Panc1 (cell line): Measurements from ENCODE around the gene A2ML1. TPM values are rescaled to one million over a fixed set of nuclear protein-coding genes. Genes with fewer than 3 reads are reported as not detected.
A peak's percentile ranks its signal among the peaks of the same experiment; 100 is the strongest.

Source experiments
- ATAC-seq: fragments of 200-7000 bp; cut with Tn5 transposase; 2 replicates; pipeline ENCODE4 v1.9.1; 2020; ENCODE audit warnings: mild to moderate bottlenecking, moderate library complexity
- BruUV-seq: library from RNA; stranded (reverse); fragments of 400-500 nt; replicated peaks from 2 replicates; lab custom pipeline; 2021; lab: Mats Ljungman, UMichigan
- CTCF ChIA-PET: fragments of 300-600 bp; sonication (Branson Sonifier 250); formaldehyde crosslinking; loops from one replicate; lab custom pipeline; 2022; ENCODE audit warnings: antibody characterized with exemption; lab: Charles Lee
- POLR2A ChIA-PET: fragments of 300-600 bp; sonication (Branson Sonifier 250); formaldehyde crosslinking; loops from one replicate; lab custom pipeline; 2022; ENCODE audit warnings: antibody characterized with exemption; lab: Charles Lee
- DNase-seq: peaks from one replicate; pipeline ENCODE4 v3.0.0-alpha.2; 2010; ENCODE audit warnings: low read depth, low spot score
- H3K27ac ChIP-seq: 2 replicates; pipeline ENCODE4 v1.5.1; 2011; ENCODE audit warnings: mild to moderate bottlenecking, low read length, inconsistent platforms
- H3K27me3 ChIP-seq: fragments of 200-500 bp; sonication (Bioruptor generic); 2 replicates; pipeline ENCODE4 v1.6.0; 2014; ENCODE audit warnings: low read length, inconsistent platforms; ENCODE audit not compliant: control insufficient read depth, insufficient read depth
- H3K36me3 ChIP-seq: fragments of 200-500 bp; sonication (Bioruptor generic); 2 replicates; pipeline ENCODE4 v1.5.1; 2014; ENCODE audit warnings: inconsistent platforms, mild to moderate bottlenecking, low read length, moderate library complexity; ENCODE audit not compliant: control insufficient read depth, insufficient read depth
- H3K4me1 ChIP-seq: 2 replicates; pipeline ENCODE4 v1.5.1; 2011; ENCODE audit warnings: inconsistent platforms, mild to moderate bottlenecking, low read length, moderate library complexity; ENCODE audit not compliant: control insufficient read depth, insufficient read depth
- H3K4me3 ChIP-seq, 2 experiments: 2 replicates each; pipeline ENCODE4 v1.5.1; 2011 to 2012; ENCODE audit warnings: low read depth in 2 of 2, low read length in 2 of 2, mild to moderate bottlenecking in 2 of 2, inconsistent platforms in 1 of 2, moderate library complexity in 1 of 2
- H3K9me3 ChIP-seq: fragments of 200-500 bp; sonication (Bioruptor generic); 2 replicates; pipeline ENCODE4 v1.5.1; 2014; ENCODE audit warnings: low read depth, mild to moderate bottlenecking, inconsistent platforms, low read length, moderate library complexity; ENCODE audit not compliant: control insufficient read depth, insufficient read depth
- CTCF ChIP-seq: fragments of 450-650 bp; IDR thresholded peaks from 2 replicates; pipeline ENCODE4 v1.5.1; 2017; ENCODE audit warnings: mild to moderate bottlenecking
- POLR2AphosphoS5 ChIP-seq: IDR thresholded peaks from 2 replicates; pipeline ENCODE4 v1.6.1; 2012; ENCODE audit warnings: mild to moderate bottlenecking, low read depth, low read length, moderate library complexity
- SIN3A ChIP-seq: IDR thresholded peaks from 2 replicates; pipeline ENCODE4 v1.6.1; 2012; ENCODE audit warnings: low read depth, mild to moderate bottlenecking, low read length, moderate library complexity, borderline replicate concordance; ENCODE audit not compliant: insufficient read depth
- TCF7L2 ChIP-seq: IDR thresholded peaks from 2 replicates; pipeline ENCODE4 v1.6.1; 2011; ENCODE audit warnings: mild to moderate bottlenecking, low read depth, low read length, inconsistent platforms
- in situ Hi-C: cut with HindIII; loops from 2 replicates; pipeline ENCODE4 v1.10.0; 2016; ENCODE audit warnings: low sequenced_read_pairs, low pct_unique_long_range_greater_than_20kb
- intact Hi-C: fragments of 100-400 bp; cut with micrococcal nuclease; formaldehyde crosslinking; loops from one replicate; pipeline ENCODE4 v1.10.0; 2022; ENCODE audit not compliant: unreplicated experiment
- total RNA-seq: library from RNA; stranded (reverse); gene quantifications from one replicate; pipeline ENCODE4 v1.2.1, GENCODE V29; 2021; ENCODE audit not compliant: unreplicated experiment
- TF ChIP-seq, protein P1 (sequence below), 2 experiments: IDR thresholded peaks; 2 replicates each; pipeline ENCODE4 v1.6.1; 2011 to 2012; ENCODE audit warnings: low read depth in 2 of 2, control low read depth in 1 of 2, low read length in 1 of 2, mild to moderate bottlenecking in 1 of 2, moderate library complexity in 1 of 2; ENCODE audit not compliant: insufficient read depth in 1 of 2

A2ML1 gene
- total RNA-seq, 1 experiment from 2014 or later, result not detected

- no peaks in the 10 kb centered on the region for H3K9me3 ChIP-seq
- no peaks in the 10 kb centered on the region for H3K4me1 ChIP-seq
- no peak overlapping the region for H3K4me3 ChIP-seq
- no peaks in the 10 kb centered on the region for H3K27me3 ChIP-seq
- TF ChIP-seq TCF7L2 (no peak), SIN3A (no peak), CTCF (no peak), POLR2AphosphoS5 (no peak)
- TF ChIP-seq, protein P1, sequence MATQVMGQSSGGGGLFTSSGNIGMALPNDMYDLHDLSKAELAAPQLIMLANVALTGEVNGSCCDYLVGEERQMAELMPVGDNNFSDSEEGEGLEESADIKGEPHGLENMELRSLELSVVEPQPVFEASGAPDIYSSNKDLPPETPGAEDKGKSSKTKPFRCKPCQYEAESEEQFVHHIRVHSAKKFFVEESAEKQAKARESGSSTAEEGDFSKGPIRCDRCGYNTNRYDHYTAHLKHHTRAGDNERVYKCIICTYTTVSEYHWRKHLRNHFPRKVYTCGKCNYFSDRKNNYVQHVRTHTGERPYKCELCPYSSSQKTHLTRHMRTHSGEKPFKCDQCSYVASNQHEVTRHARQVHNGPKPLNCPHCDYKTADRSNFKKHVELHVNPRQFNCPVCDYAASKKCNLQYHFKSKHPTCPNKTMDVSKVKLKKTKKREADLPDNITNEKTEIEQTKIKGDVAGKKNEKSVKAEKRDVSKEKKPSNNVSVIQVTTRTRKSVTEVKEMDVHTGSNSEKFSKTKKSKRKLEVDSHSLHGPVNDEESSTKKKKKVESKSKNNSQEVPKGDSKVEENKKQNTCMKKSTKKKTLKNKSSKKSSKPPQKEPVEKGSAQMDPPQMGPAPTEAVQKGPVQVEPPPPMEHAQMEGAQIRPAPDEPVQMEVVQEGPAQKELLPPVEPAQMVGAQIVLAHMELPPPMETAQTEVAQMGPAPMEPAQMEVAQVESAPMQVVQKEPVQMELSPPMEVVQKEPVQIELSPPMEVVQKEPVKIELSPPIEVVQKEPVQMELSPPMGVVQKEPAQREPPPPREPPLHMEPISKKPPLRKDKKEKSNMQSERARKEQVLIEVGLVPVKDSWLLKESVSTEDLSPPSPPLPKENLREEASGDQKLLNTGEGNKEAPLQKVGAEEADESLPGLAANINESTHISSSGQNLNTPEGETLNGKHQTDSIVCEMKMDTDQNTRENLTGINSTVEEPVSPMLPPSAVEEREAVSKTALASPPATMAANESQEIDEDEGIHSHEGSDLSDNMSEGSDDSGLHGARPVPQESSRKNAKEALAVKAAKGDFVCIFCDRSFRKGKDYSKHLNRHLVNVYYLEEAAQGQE (IDR thresholded peaks at IDR 0.05; ENCODE audit: insufficient read depth in 1 of 2, low read depth in 2 of 2, low read length in 1 of 2), result no peak
- intact Hi-C loops, result no loop called here
- ChIA-PET CTCF (no interaction called here), POLR2A (no interaction called here)
- H3K36me3 ChIP-seq, result no peaks in the 10 kb centered on the region
- in situ Hi-C loops, result no loop called here
- BruUV-seq, result no TSS peak
- DNase-seq (no peak), ATAC-seq (no peak)
- H3K27ac ChIP-seq, result no peak overlapping the region
Observed at GRCh38 chr12:8821591-8821990, 830 bp upstream of the A2ML1 start.

DNA sequence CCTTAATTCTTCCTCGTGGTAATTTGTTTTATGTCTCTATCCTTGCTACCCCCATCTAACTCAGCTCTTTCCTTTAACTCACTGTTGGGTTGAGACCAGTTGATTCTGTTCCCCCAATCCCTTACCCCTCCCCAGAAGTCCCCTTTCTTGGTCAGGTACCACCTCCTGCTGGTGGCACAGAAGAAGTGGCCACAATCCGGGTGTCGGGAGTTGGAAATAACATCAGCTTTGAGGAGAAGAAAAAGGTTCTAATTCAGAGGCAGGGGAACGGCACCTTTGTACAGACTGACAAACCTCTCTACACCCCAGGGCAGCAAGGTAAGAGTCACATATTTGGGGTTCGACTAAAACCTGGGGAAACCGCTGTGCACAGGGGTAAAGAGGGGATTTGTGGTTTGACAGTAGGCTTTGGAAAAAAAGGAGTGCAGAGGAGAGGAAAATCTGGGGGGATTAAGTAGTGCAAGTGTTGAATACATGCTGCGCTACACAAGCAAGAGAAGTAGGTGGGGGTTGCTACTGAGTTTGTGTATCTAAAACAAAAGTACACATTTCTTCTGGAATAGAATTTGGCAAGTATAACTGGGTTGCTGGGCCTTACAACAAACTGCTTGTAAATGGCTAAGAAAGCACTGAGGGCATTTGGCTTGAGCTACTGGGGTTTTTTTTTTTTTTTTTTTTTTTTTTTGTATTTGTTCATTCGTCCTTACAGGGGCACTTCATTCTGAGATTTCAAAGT is 1.3 kb downstream of the A2ML1 start:
- no peak for DNase-seq
- H3K4me1 ChIP-seq, result no peaks in the 10 kb centered on the region
- POLR2A ChIA-PET, result interaction anchor here (0.6 kb wide), 1 partner anchor 888 kb away, joined by 6 read pairs; the partner anchor contains the start of gene SLC2A3
- TF ChIP-seq POLR2AphosphoS5 (no peak), SIN3A (no peak), CTCF (peak; percentile 52), TCF7L2 (no peak)
- no peak overlapping the region for H3K4me3 ChIP-seq
- no peak for ATAC-seq
- no TSS peak for BruUV-seq
- no peak overlapping the region for H3K27ac ChIP-seq
- intact Hi-C loops (loop anchor here (2.0 kb wide), 1 partner anchor 141 kb away; no protein-coding TSS in a partner anchor), in situ Hi-C loops (no loop called here)
- CTCF ChIA-PET, result interaction anchor here (0.6 kb wide), 2 partner anchors 147 to 200 kb away, joined by 3 read pairs; no protein-coding TSS in a partner anchor
- no peaks in the 10 kb centered on the region for H3K36me3 ChIP-seq
- H3K27me3 ChIP-seq, result no peaks in the 10 kb centered on the region
- no peaks in the 10 kb centered on the region for H3K9me3 ChIP-seq
